Peyer's patch (tissue), 4 donors: Measurements from ENCODE around the gene ZSCAN2.

Experiments used
- CTCF ChIP-seq, 6 experiments: fragments of 450-650 bp in 4 of 6; fragments of 200-600 bp in 2 of 6; sonication (generic) in 1 of 6; IDR thresholded peaks; one replicate each; pipeline ENCODE4 v1.5.1; 2017 to 2019; ENCODE audit warnings: antibody characterized with exemption in 6 of 6, mild to moderate bottlenecking in 3 of 6, moderate library complexity in 1 of 6
- POLR2A ChIP-seq, 2 donors: fragments of 450-650 bp; IDR thresholded peaks; one replicate each; pipeline ENCODE4 v1.5.1; 2017; ENCODE audit warnings: antibody characterized with exemption in 2 of 2, mild to moderate bottlenecking in 2 of 2, moderate library complexity in 2 of 2

GRCh38 chr15:84582583-84583157 lies 18.1 kb upstream of the ZSCAN2 start:
- no peak for TF ChIP-seq POLR2A (IDR thresholded peaks at IDR 0.05)
- TF ChIP-seq CTCF (IDR thresholded peaks at IDR 0.05) = no peak
